RWPE2 (cell line): ENCODE measurements around the gene RPL35.
A peak's percentile ranks its signal among the peaks of the same experiment; 100 is the strongest.
"Not testable (repeated sequence)": the region's sequence is repeated elsewhere in the genome, so short reads cannot be mapped to it uniquely, and the experiment has no call there.

ENCODE experiments used
- ATAC-seq: fragments of 200-7000 bp; cut with Tn5 transposase; 3 replicates; pipeline ENCODE4 v1.9.1; 2021; ENCODE audit warnings: low read depth
- DNase-seq: peaks from one replicate; pipeline ENCODE4 v3.0.0-alpha.2; 2020; ENCODE audit warnings: low spot score
- H3K27ac ChIP-seq: fragments of 450-650 bp; 2 replicates; pipeline ENCODE4 v1.5.1; 2017; ENCODE audit warnings: mild to moderate bottlenecking; ENCODE audit not compliant: poor library complexity, severe bottlenecking
- H3K27me3 ChIP-seq: fragments of 250-450 bp; sonication (Bioruptor Pico); 2 replicates; pipeline ENCODE4 v1.5.1; 2021; ENCODE audit warnings: mild to moderate bottlenecking, moderate library complexity; ENCODE audit not compliant: insufficient read depth, poor library complexity, severe bottlenecking
- H3K36me3 ChIP-seq: fragments of 250-450 bp; sonication (Bioruptor Pico); 2 replicates; pipeline ENCODE4 v1.5.1; 2020; ENCODE audit warnings: low read depth, mild to moderate bottlenecking, moderate library complexity
- H3K4me1 ChIP-seq: fragments of 250-450 bp; sonication (Bioruptor Pico); 2 replicates; pipeline ENCODE4 v1.5.1; 2021; ENCODE audit warnings: mild to moderate bottlenecking, moderate library complexity; ENCODE audit not compliant: insufficient read depth, poor library complexity, severe bottlenecking
- H3K4me3 ChIP-seq: fragments of 250-450 bp; sonication (Bioruptor Pico); 2 replicates; pipeline ENCODE4 v1.5.1; 2021; ENCODE audit warnings: mild to moderate bottlenecking, moderate library complexity; ENCODE audit not compliant: severe bottlenecking
- H3K9me3 ChIP-seq: fragments of 250-450 bp; sonication (Bioruptor Pico); 2 replicates; pipeline ENCODE4 v1.5.1; 2021; ENCODE audit warnings: mild to moderate bottlenecking, moderate library complexity; ENCODE audit not compliant: severe bottlenecking
- CTCF ChIP-seq: fragments of 450-650 bp; IDR thresholded peaks from one replicate; pipeline ENCODE4 v1.5.1; 2017; ENCODE audit warnings: mild to moderate bottlenecking, moderate library complexity; ENCODE audit not compliant: poor library complexity, severe bottlenecking

RPL35 gene

GRCh38 chr9:124843456-124844034 is 18.2 kb downstream of the RPL35 start:
- no peak for TF ChIP-seq CTCF
- DNase-seq (no peak), ATAC-seq (no peak)
- no peak overlapping the region for H3K27ac ChIP-seq
- H3K36me3 ChIP-seq, result no peaks in the 10 kb centered on the region
- no peaks in the 10 kb centered on the region for H3K27me3 ChIP-seq
- no peaks in the 10 kb centered on the region for H3K4me1 ChIP-seq
- no peaks in the 10 kb centered on the region for H3K9me3 ChIP-seq
- no peak overlapping the region for H3K4me3 ChIP-seq

DNA sequence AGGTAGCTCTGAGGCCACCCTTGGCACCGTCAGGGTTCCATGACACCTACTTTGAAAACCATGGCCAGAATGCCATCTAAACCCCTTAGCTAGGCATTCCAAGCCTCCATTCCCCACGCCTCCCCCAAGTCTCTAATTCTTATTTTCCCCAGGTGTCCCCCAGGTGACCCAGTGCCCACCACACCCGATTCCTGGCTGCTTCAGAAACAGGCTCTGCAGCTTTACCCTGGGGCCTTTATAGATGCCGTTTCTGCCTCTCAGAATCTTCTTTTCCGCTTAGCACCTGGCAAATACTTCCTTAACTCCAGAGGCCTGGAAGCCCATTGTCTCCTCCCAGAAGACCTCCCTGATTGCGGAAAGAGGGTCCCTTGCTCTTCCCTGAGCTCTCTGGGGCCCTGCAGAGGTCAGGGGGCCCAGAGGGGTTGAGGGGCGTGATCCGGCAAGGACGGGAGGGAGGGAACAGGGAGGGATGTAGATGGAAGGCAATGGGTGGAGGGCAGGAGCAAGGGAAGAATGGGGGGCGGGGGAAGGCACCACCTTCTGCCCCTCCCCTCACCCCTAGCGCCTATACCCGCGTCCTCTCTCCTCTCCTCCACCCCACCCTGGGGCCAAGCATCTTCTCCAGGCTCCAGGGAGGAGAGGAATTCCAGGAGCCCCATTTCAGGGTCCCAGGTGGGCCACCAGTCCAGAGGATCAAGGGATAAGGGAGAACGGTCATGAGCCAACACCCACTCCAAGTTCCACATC is 20.5 kb downstream of the RPL35 start:
- no peak for ATAC-seq

DNA sequence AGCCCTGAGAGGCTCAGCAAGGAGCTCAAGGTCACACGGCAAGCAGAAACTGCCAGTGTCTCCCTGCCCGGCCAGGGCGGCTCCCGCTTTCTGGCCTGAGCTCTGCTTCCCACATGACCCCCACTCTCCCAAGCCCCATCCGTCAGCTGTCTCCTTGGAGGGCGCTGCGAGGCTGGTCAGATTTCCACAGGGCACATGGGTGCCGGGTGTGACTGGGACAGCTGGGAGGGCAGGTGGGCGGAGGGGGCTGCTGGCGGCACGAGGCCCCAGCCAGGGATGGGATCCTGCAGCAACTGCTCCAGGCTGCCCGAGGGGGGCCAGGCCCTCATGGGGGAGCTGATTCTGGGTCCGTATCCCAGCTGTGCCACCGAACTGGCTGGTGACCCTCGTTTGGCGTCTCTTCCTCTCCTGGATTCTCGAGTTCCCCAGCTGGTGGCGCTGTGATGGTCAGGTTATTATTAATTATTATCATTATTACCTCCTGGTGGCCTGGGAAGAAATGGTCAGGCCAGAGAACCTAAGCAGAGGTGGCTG is 21.4 kb downstream of the RPL35 start:
- no peaks in the 10 kb centered on the region for H3K27me3 ChIP-seq
- peaks cover 2% of the 10 kb centered on the region for H3K4me1 ChIP-seq
- no peaks in the 10 kb centered on the region for H3K36me3 ChIP-seq
- peak; percentile 14 for TF ChIP-seq CTCF
- ATAC-seq (no peak), DNase-seq (no peak)
- H3K27ac ChIP-seq, result no peak overlapping the region
- H3K4me3 ChIP-seq, result no peak overlapping the region
- no peaks in the 10 kb centered on the region for H3K9me3 ChIP-seq

More for the DNA sequence above, 20.5 kb downstream of the RPL35 start:
- H3K27ac ChIP-seq, result no peak overlapping the region
- no peaks in the 10 kb centered on the region for H3K4me1 ChIP-seq
- H3K27me3 ChIP-seq, result no peaks in the 10 kb centered on the region
- H3K9me3 ChIP-seq, result no peaks in the 10 kb centered on the region
- peak; percentile 2 for TF ChIP-seq CTCF
- DNase-seq, result no peak
- no peaks in the 10 kb centered on the region for H3K36me3 ChIP-seq
- H3K4me3 ChIP-seq, result no peak overlapping the region

DNA sequence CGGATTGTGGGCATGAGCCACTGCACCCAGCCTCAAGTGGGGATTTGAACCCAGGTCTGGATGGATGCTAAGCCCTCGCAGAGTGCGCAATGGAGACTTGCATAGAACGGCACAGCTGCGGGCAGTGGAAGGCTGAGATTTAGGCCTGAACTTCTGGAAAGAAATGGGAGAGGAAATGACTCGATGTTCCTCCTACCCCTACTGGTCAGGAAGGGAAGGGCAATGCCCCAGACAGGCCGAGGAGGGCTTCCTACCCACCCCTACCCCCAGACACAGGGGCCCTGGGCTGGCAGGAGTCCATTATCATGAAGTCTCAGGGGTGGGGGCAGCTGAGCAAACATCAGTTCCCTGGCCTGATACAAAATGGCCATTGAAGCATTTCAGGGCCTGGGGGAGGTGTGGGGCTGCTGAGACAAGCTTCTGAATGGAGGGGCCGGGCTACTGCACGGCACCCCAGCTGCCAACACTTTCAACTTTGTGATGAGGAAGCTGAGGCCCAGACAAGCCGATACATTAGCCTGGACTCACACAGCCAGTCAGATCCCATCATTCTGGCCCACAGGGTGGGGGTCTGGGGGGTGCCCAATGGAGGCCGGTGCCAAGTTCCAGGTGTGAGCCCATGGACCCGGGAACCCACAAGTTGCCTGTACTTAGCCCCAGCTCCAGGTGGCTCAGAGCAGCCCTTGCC is 22.0 kb downstream of the RPL35 start:
- no peak for DNase-seq
- Histone ChIP-seq H3K4me3 (no peak overlapping the region), H3K27me3 (no peaks in the 10 kb centered on the region), H3K27ac (no peak overlapping the region), H3K9me3 (no peaks in the 10 kb centered on the region), H3K4me1 (peaks cover 8% of the 10 kb centered on the region), H3K36me3 (no peaks in the 10 kb centered on the region)
- peak; percentile 16; the same call in 1 of the 3 replicates for ATAC-seq
- TF ChIP-seq CTCF, result peak; percentile 43

GRCh38 chr9:124838567-124839275 is 23.0 kb downstream of the RPL35 start:
- not testable (repeated sequence) for H3K27ac ChIP-seq, H3K27me3 ChIP-seq, ATAC-seq, DNase-seq, H3K9me3 ChIP-seq, H3K4me3 ChIP-seq, H3K36me3 ChIP-seq
- peaks cover 14% of the 10 kb centered on the region for H3K4me1 ChIP-seq

- not testable (repeated sequence) for H3K27me3 ChIP-seq, DNase-seq, H3K4me3 ChIP-seq, ATAC-seq, H3K27ac ChIP-seq, H3K36me3 ChIP-seq, H3K9me3 ChIP-seq
- H3K4me1 ChIP-seq, result peaks cover 15% of the 10 kb centered on the region
These were observed 23.6 kb downstream of the RPL35 start for GRCh38 chr9:124838132-124838531.
